ENCODE measurements around the gene PPP1CB.

PPP1CB gene

GRCh38 chr2:28842042-28842441, 90.4 kb downstream of the PPP1CB start:
- Histone ChIP-seq H3K27ac (ENCODE audit: extremely low read depth, low read depth, low read length) (no peak overlapping the region), H3K36me3 (ENCODE audit: control insufficient read depth in 2 of 2, insufficient read depth in 1 of 2, low read length in 2 of 2) (peaks cover 0 to 14% of the 10 kb centered on the region in 2 experiments; a peak in 2 of 3 replicates), H3K9me3 (ENCODE audit: control insufficient read depth, insufficient read depth, low read depth, low read length) (no peaks in the 10 kb centered on the region), H3K4me1 (ENCODE audit: control insufficient read depth, insufficient read depth, low read length) (no peaks in the 10 kb centered on the region), H3K4me3 (ENCODE audit: low read depth, low read length) (no peak overlapping the region)
- POLR2A ChIA-PET = no interaction called here
- TF ChIP-seq CTCF (tag by site-specific recombination; IDR thresholded peaks at IDR 0.05) (no peak), GLIS2 (tag by site-specific recombination; IDR thresholded peaks at IDR 0.05) (no peak), ZBTB20 (tag by site-specific recombination; IDR thresholded peaks at IDR 0.05) (no peak), ZNF202 (tag by site-specific recombination; IDR thresholded peaks at IDR 0.05; ENCODE audit: borderline replicate concordance) (no peak), ZEB2 (tag by site-specific recombination; IDR thresholded peaks at IDR 0.05) (no peak), ZNF473 (tag by site-specific recombination; IDR thresholded peaks at IDR 0.05) (no peak), ZNF658 (tag by site-specific recombination; IDR thresholded peaks at IDR 0.05) (no peak), ZSCAN23 (tag by site-specific recombination; IDR thresholded peaks at IDR 0.05) (no peak), ZNF37A (tag by site-specific recombination; IDR thresholded peaks at IDR 0.05) (no peak), SP2 (tag by site-specific recombination; IDR thresholded peaks at IDR 0.05) (no peak), INSM2 (tag by site-specific recombination; IDR thresholded peaks at IDR 0.05) (no peak), ZBTB21 (tag by site-specific recombination; IDR thresholded peaks at IDR 0.05) (no peak), ZNF433 (tag by site-specific recombination; IDR thresholded peaks at IDR 0.05; ENCODE audit: low read depth) (no peak), ZNF350 (tag by site-specific recombination; IDR thresholded peaks at IDR 0.05) (no peak), ZNF626 (tag by site-specific recombination; IDR thresholded peaks at IDR 0.05) (no peak), ZNF114 (tag by site-specific recombination; IDR thresholded peaks at IDR 0.05) (no peak), ZSCAN30 (tag by site-specific recombination; IDR thresholded peaks at IDR 0.05) (no peak), ZNF2 (tag by site-specific recombination; IDR thresholded peaks at IDR 0.05) (no peak)
- CTCF ChIA-PET = no interaction called here

Data from HEK293 (cell line).